NCI-H2227 treated with DMSO at 0.1 percent for 48 hours (cell line): ENCODE measurements around the gene TH.

Experiments used
- DNase-seq: peaks from one replicate; lab custom pipeline; 2025; lab: John Stamatoyannopoulos, UW

Gene TH

GRCh38 chr11:2142300-2142759 lies 29.3 kb downstream of the TH start:
- DNase-seq, result no peak

DNA sequence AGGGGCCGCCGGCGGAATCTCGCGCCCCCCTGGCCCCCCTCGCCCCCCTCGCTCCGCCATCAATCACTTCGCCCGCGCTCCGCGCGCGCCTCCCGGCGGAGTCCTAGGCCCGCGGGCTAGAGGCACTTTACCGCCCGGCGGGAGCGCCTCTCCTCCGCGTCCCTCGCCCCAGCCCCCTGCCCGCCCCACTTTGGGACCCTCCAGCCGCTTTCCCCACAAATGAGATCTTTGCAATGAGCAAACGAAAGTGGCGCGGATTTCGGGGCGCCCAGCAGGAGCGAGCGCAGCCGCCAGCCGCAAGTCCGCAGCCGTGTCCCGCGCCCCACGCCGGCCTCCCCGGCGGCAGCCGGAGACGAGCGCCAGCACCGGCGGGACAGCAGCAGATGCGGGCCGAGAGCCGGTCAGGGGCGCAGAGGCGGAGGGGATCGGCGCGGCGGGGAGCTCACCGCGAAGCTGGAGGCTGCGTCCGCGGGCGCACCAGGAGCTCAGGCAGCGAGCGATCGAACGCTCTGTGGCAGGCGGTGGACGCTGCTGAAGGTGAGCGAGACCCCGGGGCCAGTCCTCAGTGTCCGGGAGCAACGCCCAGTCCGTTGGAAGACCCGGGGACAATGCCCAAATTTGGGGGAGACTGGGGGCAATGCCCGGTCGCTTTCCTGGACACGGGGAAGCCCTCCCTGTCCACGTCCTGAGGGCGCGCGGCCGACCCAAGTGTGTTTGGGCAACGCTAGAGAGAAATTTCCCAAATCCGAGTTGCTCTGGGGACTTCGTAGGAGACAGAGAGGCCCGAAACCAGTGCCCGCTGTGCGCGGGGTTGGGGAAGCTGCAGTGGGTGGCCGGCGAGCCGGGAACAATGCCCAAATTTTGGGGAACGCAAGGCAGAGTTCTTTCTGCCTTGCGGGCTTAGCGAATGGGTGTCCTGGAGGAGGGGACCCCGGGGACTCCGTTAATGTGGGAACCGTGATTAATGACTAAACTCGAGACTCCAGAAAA lies 30.9 kb downstream of the TH start:
- DNase-seq, result no peak

- no peak for DNase-seq
These were observed 31.8 kb downstream of the TH start for GRCh38 chr11:2139621-2140337.

GRCh38 chr11:2139123-2139521 lies 32.5 kb downstream of the TH start, which contains the start of gene IGF2:
TSS of gene IGF2 (minus strand) at chr11:2139389. CDS start at chr11:2135523, 3,866 bp downstream.
- no peak for DNase-seq

DNA sequence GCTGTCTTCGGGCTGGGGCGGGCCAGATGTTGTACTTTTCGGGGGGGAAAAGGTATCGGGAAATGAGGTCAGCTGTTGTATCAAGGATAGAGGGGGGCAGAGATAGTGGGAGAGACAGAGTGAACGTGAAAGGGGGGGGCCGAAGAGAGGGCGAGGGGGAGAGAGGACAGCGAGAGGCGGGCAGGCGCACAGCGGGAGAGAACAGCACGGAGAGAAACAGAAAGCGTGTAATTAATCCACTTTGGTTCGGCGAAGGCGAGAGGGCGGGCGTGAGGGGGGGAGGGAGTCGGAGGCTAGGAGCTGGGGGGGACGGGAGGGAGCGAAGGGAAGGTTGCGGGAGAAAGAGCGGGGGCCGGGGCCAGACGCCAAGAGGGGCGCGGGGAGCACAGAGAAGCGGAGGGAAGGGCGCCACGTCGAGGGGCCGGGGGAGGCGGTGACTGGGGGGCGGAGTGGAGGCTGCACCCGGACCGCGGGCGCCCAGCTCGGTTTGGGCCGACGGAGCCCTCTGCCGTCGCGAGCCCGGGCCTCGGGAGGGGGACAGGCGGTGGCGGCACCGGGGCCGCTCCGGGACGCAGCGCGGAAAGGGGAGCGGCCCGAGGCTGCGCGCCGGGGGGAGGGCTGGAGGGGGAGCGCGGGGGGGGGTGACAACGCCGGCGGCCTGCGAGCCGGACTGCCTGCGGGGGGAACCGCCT lies 33.0 kb downstream of the TH start:
- DNase-seq, result peak; percentile 75

DNA sequence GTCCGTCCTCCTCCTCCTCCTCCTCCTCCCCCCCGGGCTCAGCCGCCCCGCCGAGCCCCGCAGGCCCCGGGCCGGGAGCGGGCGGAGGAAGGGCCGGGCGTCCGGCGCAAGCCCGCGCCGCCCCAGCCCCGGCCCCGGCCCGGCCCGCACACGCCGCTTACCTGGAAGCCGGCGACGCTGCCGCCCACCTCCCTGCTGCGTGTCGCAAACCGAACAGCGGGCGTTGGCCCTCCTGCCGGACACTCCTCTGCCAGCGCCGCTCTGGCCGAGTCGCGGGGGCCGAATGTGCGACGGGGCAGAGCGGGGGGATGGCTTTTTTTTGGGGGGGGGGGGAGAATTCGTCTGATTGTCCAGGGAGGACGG lies 33.6 kb downstream of the TH start:
- no peak for DNase-seq

- peak; percentile 64 for DNase-seq
These were observed 34.2 kb downstream of the TH start for GRCh38 chr11:2137202-2138067.

- no peak for DNase-seq
These were observed 34.7 kb downstream of the TH start for GRCh38 chr11:2136952-2137201.

- DNase-seq, result no peak
These were observed 35.2 kb downstream of the TH start for GRCh38 chr11:2136209-2136951.

GRCh38 chr11:2135648-2136201 lies 35.9 kb downstream of the TH start:
- DNase-seq, result no peak

DNA sequence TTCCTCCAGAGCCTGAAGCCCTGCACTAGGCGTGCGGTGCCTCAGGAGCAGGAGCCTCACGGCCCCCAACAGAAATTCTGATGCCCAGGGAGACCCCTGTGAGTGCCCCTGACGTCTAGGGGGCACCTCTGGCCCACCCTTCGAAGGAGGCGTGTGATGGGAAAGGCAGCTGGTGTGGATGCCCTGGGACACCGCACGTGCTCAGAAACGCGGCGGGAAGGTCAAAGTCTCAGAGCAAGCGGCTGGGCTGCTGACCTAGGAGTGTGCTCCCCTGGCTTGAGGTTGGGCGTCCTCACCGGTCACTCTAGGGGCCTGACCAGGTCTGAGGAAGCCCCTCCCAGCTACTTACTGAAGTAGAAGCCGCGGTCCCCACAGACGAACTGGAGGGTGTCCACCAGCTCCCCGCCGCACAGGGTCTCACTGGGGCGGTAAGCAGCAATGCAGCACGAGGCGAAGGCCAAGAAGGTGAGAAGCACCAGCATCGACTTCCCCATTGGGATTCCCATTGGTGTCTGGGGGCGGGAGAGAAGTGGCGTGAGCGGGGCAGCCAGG lies 36.5 kb downstream of the TH start:
- no peak for DNase-seq

- no peak for DNase-seq
These were observed 37.3 kb downstream of the TH start for GRCh38 chr11:2134022-2135010.

DNA sequence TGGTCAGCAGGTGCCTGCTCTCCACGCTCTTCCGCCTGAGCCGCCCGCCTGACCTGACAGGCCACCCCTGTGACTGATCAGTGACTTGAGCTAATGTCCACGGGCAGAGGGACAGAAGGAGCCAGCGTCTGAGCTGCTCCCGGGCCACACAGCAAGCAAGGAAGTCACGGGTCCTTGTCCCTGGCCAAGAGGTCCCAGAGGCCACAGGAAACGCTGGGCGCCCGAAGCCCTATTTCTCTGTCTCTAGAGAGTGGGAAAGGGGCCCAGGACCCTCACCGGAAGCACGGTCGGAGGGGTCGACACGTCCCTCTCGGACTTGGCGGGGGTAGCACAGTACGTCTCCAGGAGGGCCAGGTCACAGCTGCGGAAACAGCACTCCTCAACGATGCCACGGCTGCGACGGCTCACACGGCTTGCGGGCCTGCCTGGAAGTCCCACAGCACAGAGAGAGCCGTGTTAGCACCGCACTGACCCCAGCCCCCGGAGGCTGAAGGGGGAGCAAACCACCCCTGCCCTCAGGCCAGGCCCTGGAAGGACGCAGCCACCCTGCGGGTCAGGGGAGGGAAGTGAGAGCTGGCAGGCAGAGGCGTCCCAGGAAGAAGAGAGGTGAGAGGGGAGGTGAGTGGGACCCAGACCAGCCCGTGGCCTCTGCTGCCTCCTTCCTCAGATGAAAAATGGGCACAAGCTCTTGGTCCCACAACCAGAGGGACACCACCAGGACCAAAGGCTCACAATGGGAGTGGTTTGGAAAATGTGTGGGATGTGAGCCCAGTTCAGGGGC lies 38.2 kb downstream of the TH start:
- no peak for DNase-seq

- no peak for DNase-seq
These were observed 38.8 kb downstream of the TH start for GRCh38 chr11:2132874-2133240.

GRCh38 chr11:2132246-2132645 lies 39.4 kb downstream of the TH start:
- DNase-seq, result no peak

DNA sequence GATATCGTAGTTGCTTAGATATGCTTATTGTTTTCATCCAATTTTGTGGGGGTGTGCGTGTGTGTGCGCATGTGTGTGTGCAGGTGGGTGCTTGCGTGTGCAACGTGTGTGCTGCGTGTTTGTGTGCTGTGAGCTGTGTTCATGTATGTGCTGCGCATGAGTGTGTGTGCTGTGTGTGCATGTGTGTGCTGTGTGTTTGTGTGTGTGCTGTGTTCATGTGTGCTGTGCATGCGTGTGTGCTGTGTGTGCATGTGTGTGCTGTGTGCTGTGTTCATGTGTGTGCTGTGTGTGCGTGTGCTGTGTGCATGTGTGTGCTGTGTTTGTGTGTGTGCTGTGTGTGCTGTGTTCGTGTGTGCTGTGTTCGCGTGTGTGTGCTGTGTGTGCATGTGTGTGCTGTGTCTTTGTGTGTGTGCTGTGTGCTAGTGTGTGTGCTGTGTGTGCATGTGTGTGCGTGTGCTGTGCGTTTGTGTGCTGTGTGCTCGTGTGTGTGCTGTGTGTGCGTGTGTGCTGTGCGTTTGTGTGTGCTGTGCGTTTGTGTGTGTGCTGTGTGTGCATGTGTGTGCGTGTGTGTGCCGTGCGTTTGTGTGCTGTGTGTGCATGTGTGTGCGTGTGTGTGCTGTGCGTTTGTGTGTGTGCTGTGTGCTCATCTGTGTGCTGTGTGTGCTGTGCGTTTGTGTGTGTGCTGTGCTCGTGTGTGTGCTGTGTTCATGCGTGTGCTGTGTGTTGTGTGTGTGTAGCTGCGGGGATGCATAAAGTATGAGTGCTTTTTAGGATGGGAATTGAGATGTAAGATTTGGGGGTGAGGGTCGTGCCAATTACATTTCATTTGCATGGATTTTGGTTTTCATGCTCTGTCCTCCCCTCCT lies 40.0 kb downstream of the TH start:
- no peak for DNase-seq

DNA sequence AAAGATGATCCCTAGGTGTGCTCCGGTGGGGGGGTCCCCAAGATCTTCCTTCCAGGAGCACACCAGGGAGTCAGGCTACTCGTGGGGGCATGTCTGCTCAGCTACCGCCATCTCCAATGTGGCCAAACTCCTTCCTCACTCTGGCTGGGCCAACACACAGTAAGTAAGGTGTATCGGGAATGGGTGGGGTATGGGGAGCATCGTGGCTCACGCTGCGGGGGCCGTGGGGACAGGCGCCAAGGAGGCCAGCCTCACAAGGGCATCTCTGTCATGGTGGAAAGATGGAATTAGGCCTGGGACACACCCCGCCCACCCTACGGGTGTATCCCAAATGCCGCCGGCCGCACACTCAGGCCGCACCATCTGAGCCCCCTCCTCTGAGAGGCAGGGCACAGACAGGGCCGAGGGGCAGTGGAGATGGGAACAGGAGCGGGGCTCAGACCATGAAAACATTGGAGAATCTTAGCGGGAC lies 40.7 kb downstream of the TH start:
- no peak for DNase-seq
